DLD1 (cell line): ENCODE measurements around the gene SULF2.

ENCODE experiments used
- in situ Hi-C: cut with HindIII; loops from 2 replicates; pipeline ENCODE4 v1.10.0; 2017; ENCODE audit warnings: low sequenced_read_pairs

The SULF2 gene

GRCh38 chr20:47785854-47786764, 828 bp upstream of the SULF2 start:
- in situ Hi-C loops, result loop anchor here (10.0 kb wide), 1 partner anchor 111 kb away; no protein-coding TSS in a partner anchor

GRCh38 chr20:47784599-47785310, 526 bp downstream of the SULF2 start:
- in situ Hi-C loops, result loop anchor here (10.0 kb wide), 1 partner anchor 110 kb away; no protein-coding TSS in a partner anchor

GRCh38 chr20:47783828-47784598, 1.3 kb downstream of the SULF2 start:
- in situ Hi-C loops, result loop anchor here (10.0 kb wide), 1 partner anchor 109 kb away; no protein-coding TSS in a partner anchor

GRCh38 chr20:47782920-47783552, 2.2 kb downstream of the SULF2 start:
- in situ Hi-C loops, result loop anchor here (10.0 kb wide), 1 partner anchor 108 kb away; no protein-coding TSS in a partner anchor

- in situ Hi-C loops, result loop anchor here (10.0 kb wide), 1 partner anchor 107 kb away; no protein-coding TSS in a partner anchor
Observed at GRCh38 chr20:47782076-47782475, 3.2 kb downstream of the SULF2 start.

- in situ Hi-C loops, result loop anchor here (10.0 kb wide), 1 partner anchor 107 kb away; no protein-coding TSS in a partner anchor
Observed at GRCh38 chr20:47781632-47782031, 3.6 kb downstream of the SULF2 start.

GRCh38 chr20:47780720-47781389, 4.4 kb downstream of the SULF2 start:
- in situ Hi-C loops, result loop anchor here (10.0 kb wide), 1 partner anchor 106 kb away; no protein-coding TSS in a partner anchor

- in situ Hi-C loops, result no loop called here
Observed at GRCh38 chr20:47778398-47779354, 6.6 kb downstream of the SULF2 start.

- in situ Hi-C loops, result no loop called here
Observed at GRCh38 chr20:47777220-47777619, 8.1 kb downstream of the SULF2 start.

- in situ Hi-C loops, result no loop called here
Observed at GRCh38 chr20:47776639-47777038, 8.6 kb downstream of the SULF2 start.

GRCh38 chr20:47775841-47776240, 9.4 kb downstream of the SULF2 start:
- in situ Hi-C loops, result no loop called here

- in situ Hi-C loops, result no loop called here
Observed at GRCh38 chr20:47775039-47775438, 10.2 kb downstream of the SULF2 start.

- in situ Hi-C loops, result no loop called here
Observed at GRCh38 chr20:47774131-47774777, 11.0 kb downstream of the SULF2 start.

GRCh38 chr20:47773371-47773786, 11.9 kb downstream of the SULF2 start:
- in situ Hi-C loops, result no loop called here

- in situ Hi-C loops, result no loop called here
Observed at GRCh38 chr20:47770935-47771334, 14.3 kb downstream of the SULF2 start.

GRCh38 chr20:47768016-47768824, 17.1 kb downstream of the SULF2 start:
- in situ Hi-C loops, result no loop called here
